LoVo (cell line): ENCODE measurements around the gene POU2F2.
"Not testable (repeated sequence)": the region's sequence is repeated elsewhere in the genome, so short reads cannot be mapped to it uniquely, and the experiment has no call there.

Experiments used
- DNase-seq: peaks from one replicate; pipeline ENCODE4 v3.0.0-alpha.2; 2016; ENCODE audit warnings: low spot score

The POU2F2 gene

DNA sequence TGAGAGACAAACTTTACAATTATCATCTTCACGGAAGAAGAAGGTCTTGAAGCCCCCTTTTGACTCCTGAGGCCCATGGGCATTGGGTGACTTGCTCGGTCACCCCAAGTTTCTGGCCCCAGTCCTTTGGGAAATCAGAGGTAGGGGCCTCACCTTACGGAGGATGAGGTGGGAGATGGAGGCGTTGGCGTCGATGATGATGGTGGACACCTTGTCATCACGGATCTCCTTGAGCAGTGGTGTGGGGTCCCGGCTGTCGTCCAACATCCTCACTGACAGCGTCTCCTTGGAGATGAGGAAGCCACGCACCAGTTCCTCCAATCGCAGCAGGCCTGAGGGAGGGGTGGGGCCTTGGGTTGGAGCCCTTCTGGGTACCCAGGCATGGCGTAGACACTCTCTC, 73.0 kb downstream of the POU2F2 start:
- no peak for DNase-seq

DNA sequence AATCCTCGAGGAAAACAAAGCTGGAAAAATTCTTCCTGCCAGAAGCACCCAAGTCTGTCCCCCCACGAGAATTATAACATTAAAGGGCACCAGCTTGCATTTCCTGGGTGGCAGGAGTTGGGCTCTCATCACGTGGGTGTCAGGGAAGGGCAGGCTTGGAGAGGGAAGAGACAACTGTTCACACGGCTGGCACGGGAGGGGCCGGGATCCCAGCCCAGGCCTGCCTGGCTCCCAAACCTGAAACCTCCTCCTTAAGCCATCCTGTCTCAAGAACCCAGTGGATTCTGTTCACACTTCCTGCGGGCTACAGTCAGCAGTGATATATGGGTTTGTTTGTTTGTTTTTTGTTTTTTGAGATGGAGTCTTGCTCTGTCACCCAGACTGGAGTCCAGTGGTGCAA, 74.4 kb downstream of the POU2F2 start:
- no peak for DNase-seq

DNA sequence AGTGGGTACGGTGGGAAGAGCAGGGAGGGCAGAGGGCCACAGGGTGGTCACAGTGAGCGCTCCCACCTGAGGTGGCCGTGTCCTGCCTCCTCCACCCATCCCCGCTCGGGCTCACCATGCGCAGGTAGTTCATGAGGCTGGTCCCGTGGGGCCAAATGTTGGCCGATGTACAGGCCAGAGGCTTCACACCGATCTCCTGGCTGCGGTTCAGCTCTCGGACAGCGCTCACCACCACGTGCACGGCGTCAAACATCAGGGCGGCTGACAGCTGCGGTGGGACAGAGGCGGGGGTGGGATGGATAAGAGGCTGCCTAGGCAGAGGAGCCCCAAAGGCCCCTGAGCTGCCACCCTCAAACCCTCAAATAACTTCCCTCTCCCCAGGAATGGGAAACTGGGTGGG, 78.0 kb downstream of the POU2F2 start:
- DNase-seq, result no peak

DNA sequence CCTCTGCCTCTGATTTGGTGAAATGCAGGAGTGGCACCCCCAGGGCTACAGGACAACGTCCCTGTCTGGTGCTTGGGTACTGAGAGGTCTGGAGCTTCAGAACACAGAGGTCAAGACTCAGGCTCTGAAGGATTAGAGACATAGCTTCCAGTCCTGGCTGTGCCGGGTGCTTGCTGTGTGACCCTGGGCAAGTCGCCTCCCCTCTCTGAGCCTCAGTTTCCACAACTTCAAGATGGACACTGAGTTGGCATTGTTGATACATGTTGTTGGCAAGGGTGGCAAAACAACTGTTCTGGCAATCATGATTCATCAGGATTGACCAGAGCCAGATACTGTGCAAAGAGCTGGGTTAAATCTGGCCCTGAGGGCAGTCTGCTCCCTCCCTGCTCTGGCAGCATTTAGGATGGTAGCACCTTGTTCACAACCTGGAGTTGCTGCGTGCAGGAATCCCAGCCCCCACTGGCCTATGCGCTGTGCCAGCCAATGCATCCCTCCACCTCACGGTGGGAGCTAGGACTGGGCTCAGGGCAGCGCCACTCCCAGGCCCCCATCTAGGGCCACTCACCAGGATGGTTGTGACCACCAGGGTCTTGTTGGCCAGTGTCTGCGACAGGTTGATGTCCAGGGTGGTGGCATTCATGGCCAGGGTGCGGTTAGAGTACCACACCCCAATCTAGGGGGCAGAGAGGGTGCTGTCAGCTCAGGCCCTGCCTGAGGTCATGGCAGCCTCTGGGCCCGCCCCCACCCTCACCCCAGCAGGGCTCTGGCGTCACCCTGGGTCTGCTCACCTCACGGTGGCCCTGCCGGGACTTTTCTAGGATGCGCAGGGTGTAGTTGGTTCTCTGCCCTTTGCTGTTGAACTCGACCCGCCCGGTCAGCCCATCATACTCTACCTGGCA, 79.0 kb downstream of the POU2F2 start:
- no peak for DNase-seq

DNA sequence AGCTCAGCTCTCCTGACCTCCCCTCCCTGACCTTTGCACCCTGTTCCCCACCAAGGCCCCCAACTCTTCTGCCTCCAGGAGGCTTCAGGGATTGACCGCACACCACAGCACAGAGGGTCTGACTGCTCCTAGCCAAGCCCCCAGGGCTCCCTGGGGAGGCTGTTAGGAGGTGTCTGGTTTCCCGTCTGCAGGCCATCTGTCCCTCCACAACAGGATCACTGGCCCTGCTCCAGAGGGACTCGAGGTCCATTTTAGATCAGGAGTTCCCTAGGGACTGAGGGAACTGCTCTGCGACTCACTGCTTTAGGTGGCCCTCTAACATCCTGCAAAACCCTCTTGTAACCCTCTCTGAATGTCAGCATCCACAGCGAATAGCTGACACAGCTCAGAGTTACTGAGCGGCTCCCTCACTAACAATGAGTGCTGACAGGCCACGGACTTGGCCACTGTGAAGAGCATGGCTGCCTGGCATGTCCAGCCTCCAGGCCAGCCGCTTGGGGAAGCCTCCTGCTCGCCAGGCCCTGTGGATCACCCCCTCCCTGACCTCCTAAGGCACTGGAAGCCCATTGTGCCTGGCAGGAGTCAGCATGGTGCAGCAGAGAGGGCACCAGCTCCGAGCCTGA, 79.9 kb downstream of the POU2F2 start:
- DNase-seq, result no peak

DNA sequence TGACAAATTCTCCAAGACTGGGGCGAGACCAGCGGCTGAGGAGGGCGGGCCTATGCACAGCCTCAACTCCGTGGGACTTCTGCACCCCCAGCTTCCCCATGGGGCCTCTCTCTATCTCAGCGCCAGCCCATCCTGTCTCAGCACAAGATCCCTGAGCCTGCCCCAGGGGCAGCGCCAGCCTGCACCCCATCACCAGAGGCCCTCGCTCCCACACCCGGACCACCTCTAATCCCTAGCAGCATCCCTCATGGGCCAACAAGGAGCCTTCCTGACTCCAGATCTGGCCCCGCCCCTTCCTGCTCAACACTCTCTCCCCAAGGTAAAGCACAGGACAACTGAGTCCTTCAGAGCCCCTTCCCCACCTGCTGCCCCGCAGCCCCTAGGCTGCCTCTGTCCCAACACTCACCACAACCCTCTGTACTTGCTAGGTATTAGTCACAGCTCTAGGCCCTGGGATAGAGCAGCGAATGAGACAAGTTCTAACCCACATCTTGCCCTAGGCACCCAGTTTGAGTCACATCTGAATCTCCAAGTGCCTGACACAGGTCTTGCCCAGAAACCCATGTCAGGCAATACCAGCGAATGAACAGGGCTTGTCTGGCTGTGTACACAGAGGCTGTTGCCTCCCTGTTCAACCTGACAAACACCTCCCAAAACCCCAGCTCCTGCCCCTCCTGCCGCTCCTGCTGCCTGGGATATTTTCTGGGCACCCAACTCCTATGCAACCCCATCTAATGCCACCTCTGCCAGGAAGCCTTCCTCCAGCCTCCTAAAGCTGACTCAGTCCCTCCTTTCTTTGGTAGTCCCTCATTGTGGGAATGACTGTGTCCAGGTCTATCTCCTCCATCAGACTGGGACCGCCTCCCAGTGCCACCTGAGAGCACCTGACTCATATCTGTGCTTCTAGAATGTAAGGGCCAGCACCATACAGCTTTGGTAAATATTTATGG, 80.8 kb downstream of the POU2F2 start:
- peak; percentile 25 for DNase-seq

DNA sequence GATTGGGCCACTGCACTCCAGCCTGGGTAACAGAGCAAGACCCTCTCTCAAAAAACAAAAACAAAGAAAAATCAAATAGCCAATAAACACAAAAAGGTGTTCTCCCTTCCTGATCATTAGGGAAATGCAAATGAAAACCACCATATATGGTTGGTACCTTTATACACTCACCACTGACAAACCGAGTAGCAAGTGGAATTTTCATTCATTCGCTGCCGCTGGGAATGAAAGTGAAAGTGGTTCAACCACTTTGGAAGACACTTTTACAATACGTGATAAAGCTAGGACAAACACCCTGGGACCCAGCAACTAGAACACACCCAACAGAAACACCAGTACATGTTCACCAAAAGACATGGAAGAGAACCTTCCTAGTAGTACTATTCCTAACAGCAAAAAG, 83.3 kb downstream of the POU2F2 start:
- DNase-seq, result peak; percentile 52

DNA sequence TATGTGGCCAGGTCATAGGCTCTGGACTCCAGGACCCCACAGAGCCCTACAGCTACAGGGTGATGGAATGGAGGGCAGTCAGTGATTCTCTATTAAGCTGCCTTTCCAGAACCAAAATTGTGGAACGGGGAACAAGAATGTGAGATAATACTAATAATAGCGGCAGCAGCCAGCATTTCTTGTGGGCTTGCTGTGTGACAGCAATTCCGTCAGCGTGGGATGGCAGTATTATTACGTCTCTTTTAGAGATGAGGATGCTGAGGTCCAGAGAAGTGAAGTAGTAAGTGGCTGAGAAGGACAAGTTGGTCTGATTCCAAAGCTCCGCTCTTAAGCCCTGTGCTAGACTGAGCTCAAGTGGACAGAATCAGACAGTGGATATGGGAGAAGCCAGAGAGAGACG, 86.7 kb downstream of the POU2F2 start:
- DNase-seq, result no peak

DNA sequence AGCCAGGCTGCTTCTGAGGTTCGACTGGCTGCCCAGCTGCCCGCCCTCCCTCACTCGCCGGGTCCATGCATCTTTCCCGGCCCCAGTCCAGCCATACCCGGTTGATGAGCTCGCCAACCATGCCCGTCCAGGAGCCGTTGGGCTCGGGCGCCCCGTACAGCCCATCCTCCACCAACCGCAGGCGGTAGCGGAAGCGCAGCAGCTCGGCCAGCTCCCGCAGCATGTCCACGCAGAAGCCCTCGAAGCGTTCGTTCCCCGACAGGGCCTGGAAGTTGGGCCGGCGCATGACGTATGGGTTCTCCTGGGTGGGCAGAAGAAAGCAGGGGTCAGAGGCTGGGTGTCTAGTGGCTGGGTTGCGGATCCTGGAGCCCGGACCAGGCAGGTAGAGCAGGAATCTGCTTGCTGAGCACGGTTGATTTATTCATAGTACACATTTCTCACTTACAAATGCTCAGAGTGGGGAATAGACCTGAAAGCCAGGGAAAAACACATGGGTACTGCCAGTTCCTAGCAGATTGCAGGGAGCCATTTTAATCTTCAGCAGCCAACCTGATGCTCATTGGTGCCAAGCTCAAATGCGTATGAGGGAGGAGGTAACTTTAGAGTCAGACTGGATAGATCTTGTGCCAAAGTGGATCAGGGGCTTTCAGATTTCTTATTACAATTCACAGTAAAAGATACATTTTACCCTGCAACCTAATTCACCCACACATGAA, 89.6 kb downstream of the POU2F2 start:
- no peak for DNase-seq

DNA sequence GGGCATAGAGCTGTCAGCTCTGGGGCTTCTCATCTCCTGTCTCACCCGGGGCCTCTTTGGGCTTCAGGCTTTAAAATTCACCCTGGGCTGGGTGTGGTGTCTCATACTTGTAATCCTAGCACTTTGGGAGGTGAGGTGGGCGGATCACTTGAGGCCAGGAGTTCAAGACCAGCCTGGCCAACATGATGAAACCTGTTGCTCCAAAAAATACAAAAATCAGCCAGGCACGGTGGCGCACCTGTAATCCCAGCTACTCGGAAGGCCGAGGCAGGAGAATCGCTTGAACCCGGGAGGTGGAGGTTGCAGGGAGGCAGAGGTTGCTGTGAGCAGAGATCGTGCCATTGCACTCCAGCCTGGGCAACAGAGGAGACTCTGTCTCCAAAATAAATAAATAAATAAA, 91.8 kb downstream of the POU2F2 start:
- DNase-seq, result not testable (repeated sequence)

DNA sequence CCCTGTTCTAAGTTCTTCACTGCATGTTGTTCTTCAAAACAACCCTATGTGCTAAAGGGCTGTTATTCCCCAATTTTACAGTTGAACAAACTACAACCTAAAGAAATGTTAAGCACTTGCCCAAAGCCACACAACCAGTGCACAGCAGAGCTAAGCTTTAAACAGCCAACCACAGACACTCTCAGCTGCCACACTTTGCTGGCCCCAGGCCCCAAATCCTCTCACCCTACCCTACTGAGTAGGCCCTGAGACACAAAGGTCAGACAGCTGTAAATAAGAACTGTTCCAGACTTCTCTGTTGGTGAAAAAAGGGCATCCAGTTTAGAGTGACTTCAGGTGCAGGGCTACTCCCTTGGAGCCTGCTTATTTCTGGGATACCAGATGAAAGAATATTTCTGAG, 92.2 kb downstream of the POU2F2 start:
- no peak for DNase-seq

DNA sequence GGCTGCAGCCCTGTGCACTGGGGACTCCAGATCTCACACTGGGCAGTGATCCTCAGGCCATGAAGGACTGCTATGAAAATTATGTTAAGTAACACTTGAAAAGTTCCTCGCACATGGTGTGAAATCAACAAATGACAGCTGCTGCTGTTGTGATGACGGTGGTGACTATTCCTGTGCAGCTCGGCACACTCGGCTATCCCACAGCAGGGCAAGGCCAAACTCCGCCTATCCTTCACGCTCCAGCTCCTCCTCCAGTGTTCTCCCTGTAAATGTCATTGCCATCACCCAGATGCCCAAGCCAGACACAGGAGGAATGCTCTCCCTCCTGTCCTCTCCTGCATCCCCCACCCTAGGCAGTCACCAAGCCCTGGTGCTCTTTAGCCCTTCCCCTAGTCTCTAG, 93.6 kb downstream of the POU2F2 start:
- DNase-seq, result no peak

DNA sequence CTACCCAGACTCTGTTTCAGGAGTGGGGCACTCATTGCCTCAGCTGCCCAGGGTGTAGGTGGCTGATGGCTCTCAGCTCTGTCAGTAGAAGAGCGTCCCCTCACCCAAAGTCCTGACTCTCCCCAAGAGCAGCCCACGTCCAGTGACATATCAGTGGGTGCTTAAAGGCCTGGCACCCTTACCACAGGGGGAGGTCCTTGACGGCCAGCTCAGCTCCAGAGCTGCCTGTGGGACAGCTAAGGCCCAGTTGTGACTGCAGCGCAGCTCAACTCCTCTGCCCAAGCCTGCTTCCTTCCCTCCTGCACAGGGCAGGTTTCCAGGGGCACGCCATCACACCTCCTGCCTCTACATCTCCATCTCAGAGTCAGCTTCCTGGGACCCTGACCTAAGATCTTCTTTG, 94.6 kb downstream of the POU2F2 start:
- no peak for DNase-seq
